Mesenteric fat pad (tissue), 1 donor: ENCODE results near the gene VPS45. TPM values are rescaled to one million over a fixed set of nuclear protein-coding genes. Genes with fewer than 3 reads are reported as not detected.
"Not testable (repeated sequence)": the region's sequence is repeated elsewhere in the genome, so short reads cannot be mapped to it uniquely, and the experiment has no call there.

ENCODE experiments used
- DNase-seq: peaks from one replicate; pipeline ENCODE4 v3.0.0-alpha.2; 2020; ENCODE audit warnings: low spot score
- total RNA-seq: library from RNA; stranded (reverse); fragmentation: NEBNext Ultra II Directional; extraction: Animal tissue kit (Norgen Biotek cat#: 25700); gene quantifications from one replicate; pipeline ENCODE4 v1.2.1, GENCODE V29; 2021
- donor health status: DM: yes; HTN: yes; CAD: no.

Gene VPS45
- total RNA-seq, 1 donor from 2014 or later, result 35.5 TPM

GRCh38 chr1:150127464-150127863 is 59.9 kb downstream of the VPS45 start:
- no peak for DNase-seq

GRCh38 chr1:150127868-150128267 is 60.3 kb downstream of the VPS45 start:
- DNase-seq, result no peak

GRCh38 chr1:150132372-150132771 is 64.8 kb downstream of the VPS45 start:
- DNase-seq, result no peak

GRCh38 chr1:150134537-150134936 is 67.0 kb downstream of the VPS45 start:
- DNase-seq, result no peak

- not testable (repeated sequence) for DNase-seq
These were observed 67.8 kb downstream of the VPS45 start for GRCh38 chr1:150135400-150135799.

- DNase-seq, result no peak
These were observed 70.5 kb downstream of the VPS45 start for GRCh38 chr1:150138044-150138443.

- DNase-seq, result no peak
These were observed 73.9 kb downstream of the VPS45 start for GRCh38 chr1:150141452-150141851.

- DNase-seq, result no peak
These were observed 74.5 kb downstream of the VPS45 start for GRCh38 chr1:150142083-150142482.

- DNase-seq, result no peak
These were observed 77.0 kb downstream of the VPS45 start for GRCh38 chr1:150144606-150145005.

GRCh38 chr1:150146016-150146415 is 78.4 kb downstream of the VPS45 start:
- DNase-seq, result not testable (repeated sequence)

- DNase-seq, result no peak
These were observed 79.4 kb downstream of the VPS45 start for GRCh38 chr1:150146849-150147542.

GRCh38 chr1:150148837-150149270 is 81.3 kb downstream of the VPS45 start:
- DNase-seq, result no peak

- DNase-seq, result peak; percentile 95
These were observed 81.9 kb downstream of the VPS45 start, which contains the start of gene PLEKHO1 for GRCh38 chr1:150149271-150150132. PLEKHO1 (plus strand) TSS chr1:150149916; CDS start chr1:150150258, 342 bp downstream.

GRCh38 chr1:150150133-150151021 is 82.8 kb downstream of the VPS45 start:
- DNase-seq, result no peak

- DNase-seq, result no peak
These were observed 84.0 kb downstream of the VPS45 start for GRCh38 chr1:150151291-150152181.

GRCh38 chr1:150152182-150152536 is 84.6 kb downstream of the VPS45 start:
- no peak for DNase-seq

- DNase-seq, result no peak
These were observed 85.3 kb downstream of the VPS45 start for GRCh38 chr1:150152772-150153456.

- DNase-seq, result no peak
These were observed 86.6 kb downstream of the VPS45 start for GRCh38 chr1:150154143-150154542.

- DNase-seq, result no peak
These were observed 88.0 kb downstream of the VPS45 start for GRCh38 chr1:150155413-150156071.
